Prostate gland (tissue), 2 donors: ENCODE data around the gene MTA3. TPM values are rescaled to one million over a fixed set of nuclear protein-coding genes. Genes with fewer than 3 reads are reported as not detected.

Experiments used
- DNase-seq: peaks from one replicate; pipeline ENCODE4 v3.0.0-alpha.2; 2019; ENCODE audit warnings: low spot score
- H3K27ac ChIP-seq, 2 donors: fragments of 200-600 bp; sonication (generic); 2 replicates each; pipeline ENCODE4 v1.5.1; 2017 to 2019
- H3K27me3 ChIP-seq: fragments of 200-600 bp; sonication (generic); replicated peaks from 2 replicates; pipeline ENCODE4 v1.5.1; 2019; ENCODE audit not compliant: insufficient read depth
- H3K36me3 ChIP-seq, 2 donors: fragments of 200-600 bp; sonication (generic); 1 replicate in 1 of 2; 2 replicates in 1 of 2; pipeline versions ENCODE4 v1.5.1 to v1.8.1; 2017 to 2019
- H3K4me1 ChIP-seq: fragments of 200-600 bp; sonication (generic); replicated peaks from 2 replicates; pipeline ENCODE4 v1.5.1; 2019
- H3K4me3 ChIP-seq, 2 donors: fragments of 200-600 bp; sonication (generic); 2 replicates each; pipeline ENCODE4 v1.5.1; 2017 to 2019
- H3K9me3 ChIP-seq: fragments of 200-600 bp; sonication (generic); 2 replicates; pipeline ENCODE4 v1.5.1; 2017
- CTCF ChIP-seq, 4 experiments: fragments of 200-600 bp in 2 of 4; fragments of 450-650 bp in 2 of 4; sonication (generic) in 2 of 4; IDR thresholded peaks; 1 replicate in 3 of 4; 2 replicates in 1 of 4; pipeline ENCODE4 v1.5.1; 2016 to 2019; ENCODE audit warnings: antibody characterized with exemption in 4 of 4, mild to moderate bottlenecking in 2 of 4, moderate library complexity in 2 of 4
- POLR2A ChIP-seq: fragments of 450-650 bp; IDR thresholded peaks from one replicate; pipeline ENCODE4 v1.6.1; 2016; ENCODE audit warnings: antibody characterized with exemption, mild to moderate bottlenecking
- POLR2AphosphoS5 ChIP-seq: sonication (generic); formaldehyde crosslinking; IDR thresholded peaks from one replicate; pipeline ENCODE4 v1.6.1; 2017; ENCODE audit warnings: antibody characterized with exemption
- WGBS: methylation state at CpG from one replicate; pipeline ENCODE4 v1.1.5; 2018; 5-methylcytosine and 5-hydroxymethylcytosine counted together
- intact Hi-C: fragments of 100-400 bp; cut with DNase I; formaldehyde crosslinking; loops from one replicate; pipeline ENCODE4 v1.14.2; 2022
- total RNA-seq, 2 donors: library from RNA; depleted of rRNA; stranded (reverse); fragments of >200 nt; gene quantifications; one replicate each; pipeline ENCODE4 v1.1.0, GENCODE V29; 2016

The MTA3 gene
- total RNA-seq, 2 donors from 2014 or later, result 23.6 to 53.4 TPM

- H3K27ac ChIP-seq, result no peak overlapping the region
- intact Hi-C loops, result no loop called here
- no peaks in the 10 kb centered on the region for H3K4me1 ChIP-seq
- H3K27me3 ChIP-seq, result no peaks in the 10 kb centered on the region
- no peak overlapping the region for H3K4me3 ChIP-seq
- no peaks in the 10 kb centered on the region for H3K9me3 ChIP-seq
- DNase-seq, result no peak
- TF ChIP-seq CTCF (IDR thresholded peaks at IDR 0.05), result no peak
- TF ChIP-seq POLR2A, result no peak
- no peak for TF ChIP-seq POLR2AphosphoS5
- 63% methylated on average over 4 of the region's 4 CpGs for WGBS
- no peaks in the 10 kb centered on the region for H3K36me3 ChIP-seq
Measured at GRCh38 chr2:42698940-42699339, 130.5 kb downstream of the MTA3 start.

- no peak for TF ChIP-seq POLR2A
- no peak for TF ChIP-seq POLR2AphosphoS5
- TF ChIP-seq CTCF (IDR thresholded peaks at IDR 0.05), result no peak
Measured at GRCh38 chr2:42706836-42707235, 138.4 kb downstream of the MTA3 start.

DNA sequence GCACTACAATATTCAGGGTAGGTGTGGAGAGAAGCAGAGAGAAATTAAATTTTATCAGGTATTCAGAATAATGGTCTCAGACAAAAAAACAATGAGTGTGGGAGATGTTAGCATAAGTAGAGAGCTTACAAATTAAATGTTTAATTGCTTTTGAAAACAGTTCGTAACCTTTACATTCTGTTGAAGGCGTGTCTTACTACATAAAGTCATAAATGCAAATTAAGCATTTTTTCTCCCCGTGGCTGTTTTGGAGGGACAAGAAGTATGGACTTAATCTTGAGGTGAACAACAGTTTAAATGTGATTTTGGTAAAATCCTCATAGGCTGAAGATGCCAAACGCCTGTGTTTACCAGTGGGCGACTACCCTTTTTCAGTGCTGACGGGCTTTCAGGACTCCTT lies 139.7 kb downstream of the MTA3 start:
- H3K27ac ChIP-seq, result no peak overlapping the region
- H3K27me3 ChIP-seq, result no peaks in the 10 kb centered on the region
- 62% methylated on average over 6 of the region's 6 CpGs for WGBS
- no peak for TF ChIP-seq POLR2AphosphoS5
- no peak for TF ChIP-seq POLR2A
- no peak for TF ChIP-seq CTCF (IDR thresholded peaks at IDR 0.05)
- intact Hi-C loops, result no loop called here
- DNase-seq, result no peak
- H3K9me3 ChIP-seq, result no peaks in the 10 kb centered on the region
- no peak overlapping the region for H3K4me3 ChIP-seq
- H3K4me1 ChIP-seq, result no peaks in the 10 kb centered on the region
- H3K36me3 ChIP-seq, result no peaks in the 10 kb centered on the region

More at GRCh38 chr2:42706836-42707235, 138.4 kb downstream of the MTA3 start:
- H3K36me3 ChIP-seq, result no peaks in the 10 kb centered on the region
- 71% methylated on average over 3 of the region's 3 CpGs for WGBS
- no peaks in the 10 kb centered on the region for H3K9me3 ChIP-seq
- H3K27me3 ChIP-seq, result no peaks in the 10 kb centered on the region
- no peak overlapping the region for H3K27ac ChIP-seq
- no peak for DNase-seq
- no peaks in the 10 kb centered on the region for H3K4me1 ChIP-seq
- intact Hi-C loops, result no loop called here
- H3K4me3 ChIP-seq, result no peak overlapping the region

DNA sequence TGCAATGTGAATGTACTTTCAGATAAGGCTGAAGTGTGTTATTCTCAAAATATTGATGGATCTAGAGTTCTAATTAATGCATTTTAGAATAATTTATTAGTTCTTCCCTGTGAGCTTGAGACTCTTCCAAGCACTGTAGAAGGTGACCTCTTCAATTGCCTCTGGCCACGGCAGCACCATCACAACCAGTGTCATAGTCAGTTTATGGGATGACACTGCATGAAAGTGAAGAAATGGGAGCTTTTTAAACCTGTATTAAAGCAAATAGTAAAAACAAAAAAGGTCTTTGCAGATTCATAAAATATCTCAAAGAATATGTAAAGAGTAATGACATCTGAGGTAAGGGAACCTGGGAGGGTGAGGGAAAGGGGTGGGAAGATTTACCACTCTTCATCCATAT lies 143.5 kb downstream of the MTA3 start:
- TF ChIP-seq CTCF (IDR thresholded peaks at IDR 0.05) (no peak), POLR2A (no peak), POLR2AphosphoS5 (no peak)
- Histone ChIP-seq H3K27ac (no peak overlapping the region), H3K4me1 (no peaks in the 10 kb centered on the region), H3K36me3 (no peaks in the 10 kb centered on the region), H3K4me3 (no peak overlapping the region), H3K27me3 (no peaks in the 10 kb centered on the region), H3K9me3 (no peaks in the 10 kb centered on the region)
- 96% methylated on average over 1 of the region's 1 CpG for WGBS
- DNase-seq, result no peak
- intact Hi-C loops, result no loop called here

GRCh38 chr2:42712934-42713333 lies 144.5 kb downstream of the MTA3 start:
- H3K36me3 ChIP-seq, result no peaks in the 10 kb centered on the region
- H3K4me1 ChIP-seq, result no peaks in the 10 kb centered on the region
- intact Hi-C loops, result no loop called here
- 87% methylated on average over 2 of the region's 2 CpGs for WGBS
- no peaks in the 10 kb centered on the region for H3K27me3 ChIP-seq
- H3K4me3 ChIP-seq, result no peak overlapping the region
- H3K9me3 ChIP-seq, result no peaks in the 10 kb centered on the region
- TF ChIP-seq POLR2AphosphoS5 (no peak), POLR2A (no peak), CTCF (IDR thresholded peaks at IDR 0.05) (no peak)
- H3K27ac ChIP-seq, result no peak overlapping the region
- DNase-seq, result no peak
